GM18526 (cell line): ENCODE results near the gene SRGAP3.

Source experiments
- POLR2A ChIP-seq: IDR thresholded peaks from 3 replicates; pipeline ENCODE4 v1.6.1; 2011; ENCODE audit not compliant: insufficient read length; ENCODE audit errors: extremely low read depth

The SRGAP3 gene

GRCh38 chr3:9233814-9234600, 15.4 kb downstream of the SRGAP3 start:
- TF ChIP-seq POLR2A: no peak

GRCh38 chr3:9233101-9233500, 16.3 kb downstream of the SRGAP3 start:
- TF ChIP-seq POLR2A: no peak

- no peak for TF ChIP-seq POLR2A
Measured at GRCh38 chr3:9231937-9232336, 17.5 kb downstream of the SRGAP3 start.

- TF ChIP-seq POLR2A: no peak
Measured at GRCh38 chr3:9231471-9231870, 18.0 kb downstream of the SRGAP3 start.

- TF ChIP-seq POLR2A: no peak
Measured at GRCh38 chr3:9231006-9231405, 18.4 kb downstream of the SRGAP3 start.

- TF ChIP-seq POLR2A: no peak
Measured at GRCh38 chr3:9230596-9230995, 18.9 kb downstream of the SRGAP3 start.

GRCh38 chr3:9229879-9230278, 19.6 kb downstream of the SRGAP3 start:
- TF ChIP-seq POLR2A: no peak

- no peak for TF ChIP-seq POLR2A
Measured at GRCh38 chr3:9229325-9229724, 20.1 kb downstream of the SRGAP3 start.

- TF ChIP-seq POLR2A: no peak
Measured at GRCh38 chr3:9226326-9226725, 23.1 kb downstream of the SRGAP3 start.

- TF ChIP-seq POLR2A: no peak
Measured at GRCh38 chr3:9225268-9225667, 24.2 kb downstream of the SRGAP3 start.

GRCh38 chr3:9224490-9224889, 25.0 kb downstream of the SRGAP3 start:
- no peak for TF ChIP-seq POLR2A

GRCh38 chr3:9223672-9224071, 25.8 kb downstream of the SRGAP3 start:
- no peak for TF ChIP-seq POLR2A

GRCh38 chr3:9222956-9223639, 26.3 kb downstream of the SRGAP3 start:
- no peak for TF ChIP-seq POLR2A

GRCh38 chr3:9222049-9222448, 27.4 kb downstream of the SRGAP3 start:
- no peak for TF ChIP-seq POLR2A

- TF ChIP-seq POLR2A: no peak
Measured at GRCh38 chr3:9218514-9218846, 31.0 kb downstream of the SRGAP3 start.

GRCh38 chr3:9217784-9218513, 31.5 kb downstream of the SRGAP3 start:
- no peak for TF ChIP-seq POLR2A
